ENCODE measurements around the gene GRIA1.

Gene GRIA1

DNA sequence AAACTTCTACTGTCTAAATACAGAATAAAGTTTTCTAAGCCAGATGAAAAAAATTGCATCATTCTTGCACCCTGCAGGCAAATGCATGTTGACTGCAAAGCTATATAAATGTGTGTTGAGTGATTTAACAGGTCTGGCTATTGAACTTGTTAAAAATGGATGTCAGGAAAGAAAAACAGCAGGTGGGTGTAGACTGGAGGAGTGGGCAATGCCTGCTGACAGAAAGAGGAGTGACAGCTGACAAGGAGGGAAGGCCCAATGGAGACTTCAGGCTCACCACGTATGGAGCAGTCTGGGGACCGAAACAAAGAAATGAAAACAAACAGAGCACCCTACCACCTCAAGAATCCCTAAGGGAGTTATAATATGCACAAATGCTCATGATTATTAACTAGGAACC is 127.8 kb downstream of the GRIA1 start:
- H3K4me1 ChIP-seq (ENCODE audit: control insufficient read depth, insufficient read depth, low read length): no peaks in the 10 kb centered on the region
- no peaks in the 10 kb centered on the region for H3K9me3 ChIP-seq (ENCODE audit: control insufficient read depth, insufficient read depth, low read length)
- no peak overlapping the region for H3K4me3 ChIP-seq (ENCODE audit: low read depth, low read length)
- no peaks in the 10 kb centered on the region for H3K27me3 ChIP-seq (ENCODE audit: control insufficient read depth, insufficient read depth, low read length)
- H3K9ac ChIP-seq (ENCODE audit: low read depth, low read length): no peak overlapping the region
- no peaks in the 10 kb centered on the region for H3K36me3 ChIP-seq (ENCODE audit: control insufficient read depth, insufficient read depth, low read length)

DNA sequence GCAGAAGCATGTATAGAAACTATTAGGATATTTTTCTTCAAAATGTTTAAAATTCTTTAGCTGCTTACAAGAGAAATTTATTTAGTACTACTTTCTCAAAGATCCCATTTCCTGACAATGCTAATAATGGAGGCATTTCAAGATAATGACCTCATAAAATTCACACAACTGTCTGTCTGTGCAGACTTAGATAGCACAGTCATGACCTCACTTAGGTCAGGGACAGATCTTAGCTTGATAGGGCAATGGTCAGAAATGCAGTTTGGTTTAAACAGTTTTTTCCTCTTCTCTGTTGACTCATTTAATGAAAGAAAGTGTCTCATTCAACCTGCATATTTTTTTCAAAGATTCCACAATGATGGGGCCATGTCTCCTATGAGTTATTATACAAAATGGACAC is 128.4 kb downstream of the GRIA1 start:
- Histone ChIP-seq H3K4me1 (ENCODE audit: control insufficient read depth, insufficient read depth, low read length) (no peaks in the 10 kb centered on the region), H3K36me3 (ENCODE audit: control insufficient read depth, insufficient read depth, low read length) (no peaks in the 10 kb centered on the region), H3K9ac (ENCODE audit: low read depth, low read length) (no peak overlapping the region), H3K27me3 (ENCODE audit: control insufficient read depth, insufficient read depth, low read length) (no peaks in the 10 kb centered on the region), H3K4me3 (ENCODE audit: low read depth, low read length) (no peak overlapping the region), H3K9me3 (ENCODE audit: control insufficient read depth, insufficient read depth, low read length) (no peaks in the 10 kb centered on the region)

DNA sequence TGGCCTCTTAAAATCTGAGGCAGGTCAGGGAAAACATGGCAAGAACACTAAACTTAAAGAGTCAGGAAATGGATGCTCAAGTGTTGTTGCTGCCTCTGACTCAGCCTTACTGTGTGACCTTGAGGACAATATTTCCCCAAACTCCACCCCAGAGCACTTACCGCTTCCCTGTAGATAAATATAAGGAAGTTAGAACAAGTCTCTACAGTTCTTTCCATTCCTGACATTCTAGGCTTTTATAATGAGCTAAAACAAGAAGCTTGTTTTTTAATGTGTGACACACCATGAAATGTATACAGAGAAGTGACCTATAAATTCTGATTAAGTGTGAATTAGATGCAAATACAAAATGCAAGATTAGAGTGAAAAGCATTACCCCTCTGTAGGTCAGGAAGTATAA is 129.3 kb downstream of the GRIA1 start:
- Histone ChIP-seq H3K9ac (ENCODE audit: low read depth, low read length) (no peak overlapping the region), H3K4me1 (ENCODE audit: control insufficient read depth, insufficient read depth, low read length) (no peaks in the 10 kb centered on the region), H3K27me3 (ENCODE audit: control insufficient read depth, insufficient read depth, low read length) (no peaks in the 10 kb centered on the region), H3K4me3 (ENCODE audit: low read depth, low read length) (no peak overlapping the region), H3K9me3 (ENCODE audit: control insufficient read depth, insufficient read depth, low read length) (no peaks in the 10 kb centered on the region), H3K36me3 (ENCODE audit: control insufficient read depth, insufficient read depth, low read length) (no peaks in the 10 kb centered on the region)

DNA sequence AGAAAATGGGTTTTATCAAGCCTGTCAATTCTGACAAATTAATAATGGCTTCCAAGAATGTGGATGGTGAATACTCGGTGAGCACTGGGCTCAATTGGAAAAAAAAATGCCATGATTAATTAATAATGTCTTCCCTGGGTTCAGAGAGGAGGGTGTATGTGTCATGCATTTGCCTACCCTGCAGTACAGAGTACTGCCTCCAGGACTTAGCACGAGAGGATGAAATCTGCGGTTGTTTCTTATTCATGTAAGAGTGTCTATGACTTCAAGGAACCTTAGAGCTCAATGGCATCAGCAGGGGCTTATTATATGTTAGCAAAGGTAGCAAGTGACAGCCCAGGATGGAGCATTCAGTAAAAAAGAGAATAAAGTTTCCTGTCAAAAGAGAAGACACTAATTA is 132.7 kb downstream of the GRIA1 start:
- H3K9ac ChIP-seq (ENCODE audit: low read depth, low read length): no peak overlapping the region
- H3K27me3 ChIP-seq (ENCODE audit: control insufficient read depth, insufficient read depth, low read length): no peaks in the 10 kb centered on the region
- H3K4me1 ChIP-seq (ENCODE audit: control insufficient read depth, insufficient read depth, low read length): no peaks in the 10 kb centered on the region
- H3K9me3 ChIP-seq (ENCODE audit: control insufficient read depth, insufficient read depth, low read length): no peaks in the 10 kb centered on the region
- H3K4me3 ChIP-seq (ENCODE audit: low read depth, low read length): no peak overlapping the region
- H3K36me3 ChIP-seq (ENCODE audit: control insufficient read depth, insufficient read depth, low read length): no peaks in the 10 kb centered on the region

DNA sequence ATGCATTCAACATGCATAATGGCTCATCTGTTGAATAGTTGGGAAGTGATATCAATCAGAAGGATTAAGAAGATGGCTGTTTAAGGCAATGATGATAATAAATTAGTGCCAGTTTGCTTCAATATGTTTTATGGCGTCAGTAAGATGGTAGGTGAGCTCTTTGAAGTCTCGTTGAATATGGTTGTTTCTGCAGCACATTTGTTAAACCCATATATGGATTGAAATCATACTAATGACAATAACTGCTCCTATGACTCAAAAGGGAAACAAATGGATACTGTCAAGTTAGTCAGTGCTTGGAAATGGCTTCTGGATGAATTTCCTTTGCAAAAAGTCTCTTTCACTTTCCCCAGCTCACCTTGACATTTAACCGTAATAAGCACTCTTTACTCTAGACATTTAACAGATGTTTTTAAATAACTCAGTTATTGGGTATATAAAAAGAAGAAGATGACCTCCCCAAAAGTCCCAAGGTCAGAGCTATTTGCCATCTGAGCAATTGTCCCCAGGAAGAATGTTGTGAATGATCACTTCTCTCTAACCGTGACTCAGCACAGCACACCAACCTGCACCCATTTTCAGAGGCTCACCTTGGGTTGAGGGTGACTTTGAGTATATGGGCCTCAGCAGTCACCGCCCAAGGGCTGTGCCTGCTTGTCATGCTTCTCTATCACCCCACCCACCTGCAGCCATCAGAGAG is 133.4 kb downstream of the GRIA1 start:
- Histone ChIP-seq H3K4me3 (ENCODE audit: low read depth, low read length) (no peak overlapping the region), H3K9me3 (ENCODE audit: control insufficient read depth, insufficient read depth, low read length) (no peaks in the 10 kb centered on the region), H3K27me3 (ENCODE audit: control insufficient read depth, insufficient read depth, low read length) (no peaks in the 10 kb centered on the region), H3K36me3 (ENCODE audit: control insufficient read depth, insufficient read depth, low read length) (no peaks in the 10 kb centered on the region), H3K9ac (ENCODE audit: low read depth, low read length) (no peak overlapping the region), H3K4me1 (ENCODE audit: control insufficient read depth, insufficient read depth, low read length) (peaks cover 3% of the 10 kb centered on the region)

DNA sequence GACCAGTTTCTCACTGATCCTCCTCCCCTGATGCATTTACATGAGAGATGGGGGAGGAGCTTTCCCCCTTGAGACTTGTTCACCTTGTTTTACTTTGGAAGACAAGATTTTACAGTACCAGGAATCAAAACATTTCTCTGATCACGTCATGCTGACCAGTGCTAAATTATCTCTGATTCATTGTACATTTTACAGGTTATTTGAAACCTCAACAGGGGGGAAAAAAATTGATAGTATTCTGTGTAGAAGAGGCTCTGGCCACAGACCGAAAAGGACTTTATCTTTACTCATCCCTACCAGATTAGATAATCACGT is 133.9 kb downstream of the GRIA1 start:
- no peak overlapping the region for H3K4me3 ChIP-seq (ENCODE audit: low read depth, low read length)
- H3K9me3 ChIP-seq (ENCODE audit: control insufficient read depth, insufficient read depth, low read length): no peaks in the 10 kb centered on the region
- H3K9ac ChIP-seq (ENCODE audit: low read depth, low read length): no peak overlapping the region
- H3K36me3 ChIP-seq (ENCODE audit: control insufficient read depth, insufficient read depth, low read length): no peaks in the 10 kb centered on the region
- peaks cover 7% of the 10 kb centered on the region for H3K4me1 ChIP-seq (ENCODE audit: control insufficient read depth, insufficient read depth, low read length)
- no peaks in the 10 kb centered on the region for H3K27me3 ChIP-seq (ENCODE audit: control insufficient read depth, insufficient read depth, low read length)

DNA sequence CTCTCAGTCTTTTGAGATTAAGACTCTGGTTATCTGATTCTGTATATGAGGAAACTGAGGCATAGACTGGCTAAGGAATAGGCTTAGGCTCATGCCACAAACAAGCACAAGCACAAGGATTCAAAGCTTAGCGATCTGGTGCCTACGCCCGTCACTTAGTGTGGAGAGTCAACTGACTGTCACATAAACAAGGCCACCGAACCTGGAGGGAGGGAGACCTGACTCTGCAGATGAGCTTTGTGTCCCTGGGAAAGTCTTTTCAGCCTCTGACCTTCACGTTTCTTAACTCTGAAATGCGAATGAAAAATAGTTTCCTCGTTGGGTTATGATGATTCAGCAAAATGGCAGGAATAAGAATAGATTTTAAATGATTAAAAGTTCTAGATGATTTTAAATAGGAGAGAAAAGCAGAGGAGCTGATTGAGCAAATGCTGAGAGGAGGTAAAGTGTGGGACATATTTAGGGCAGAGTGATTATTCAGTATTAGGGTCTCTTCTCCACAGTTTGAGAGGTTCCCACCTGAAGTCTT is 135.4 kb downstream of the GRIA1 start:
- Histone ChIP-seq H3K4me3 (ENCODE audit: low read depth, low read length) (no peak overlapping the region), H3K27me3 (ENCODE audit: control insufficient read depth, insufficient read depth, low read length) (no peaks in the 10 kb centered on the region), H3K36me3 (ENCODE audit: control insufficient read depth, insufficient read depth, low read length) (no peaks in the 10 kb centered on the region), H3K9me3 (ENCODE audit: control insufficient read depth, insufficient read depth, low read length) (no peaks in the 10 kb centered on the region), H3K9ac (ENCODE audit: low read depth, low read length) (no peak overlapping the region), H3K4me1 (ENCODE audit: control insufficient read depth, insufficient read depth, low read length) (peaks cover 7% of the 10 kb centered on the region)

DNA sequence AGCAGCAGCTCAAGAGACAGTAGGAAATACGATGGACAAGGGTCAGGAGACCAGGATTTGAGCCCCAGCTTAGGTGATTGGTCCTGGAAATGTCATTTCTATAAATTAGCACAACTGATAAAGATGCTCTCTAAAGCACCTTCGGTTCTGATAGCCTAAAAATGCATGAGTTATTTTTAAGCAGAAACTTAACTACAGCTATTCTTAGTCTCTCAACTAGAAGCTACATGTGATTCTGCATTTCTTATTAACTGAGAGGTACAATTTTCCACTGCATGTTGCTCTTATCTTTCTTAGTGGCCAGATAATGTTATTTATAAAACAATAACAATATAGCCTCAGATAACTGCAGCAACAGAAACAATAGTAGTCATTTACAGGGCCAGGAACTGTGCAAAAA is 136.4 kb downstream of the GRIA1 start:
- Histone ChIP-seq H3K9ac (ENCODE audit: low read depth, low read length) (no peak overlapping the region), H3K4me3 (ENCODE audit: low read depth, low read length) (no peak overlapping the region), H3K4me1 (ENCODE audit: control insufficient read depth, insufficient read depth, low read length) (peaks cover 7% of the 10 kb centered on the region), H3K36me3 (ENCODE audit: control insufficient read depth, insufficient read depth, low read length) (no peaks in the 10 kb centered on the region), H3K27me3 (ENCODE audit: control insufficient read depth, insufficient read depth, low read length) (no peaks in the 10 kb centered on the region), H3K9me3 (ENCODE audit: control insufficient read depth, insufficient read depth, low read length) (no peaks in the 10 kb centered on the region)

DNA sequence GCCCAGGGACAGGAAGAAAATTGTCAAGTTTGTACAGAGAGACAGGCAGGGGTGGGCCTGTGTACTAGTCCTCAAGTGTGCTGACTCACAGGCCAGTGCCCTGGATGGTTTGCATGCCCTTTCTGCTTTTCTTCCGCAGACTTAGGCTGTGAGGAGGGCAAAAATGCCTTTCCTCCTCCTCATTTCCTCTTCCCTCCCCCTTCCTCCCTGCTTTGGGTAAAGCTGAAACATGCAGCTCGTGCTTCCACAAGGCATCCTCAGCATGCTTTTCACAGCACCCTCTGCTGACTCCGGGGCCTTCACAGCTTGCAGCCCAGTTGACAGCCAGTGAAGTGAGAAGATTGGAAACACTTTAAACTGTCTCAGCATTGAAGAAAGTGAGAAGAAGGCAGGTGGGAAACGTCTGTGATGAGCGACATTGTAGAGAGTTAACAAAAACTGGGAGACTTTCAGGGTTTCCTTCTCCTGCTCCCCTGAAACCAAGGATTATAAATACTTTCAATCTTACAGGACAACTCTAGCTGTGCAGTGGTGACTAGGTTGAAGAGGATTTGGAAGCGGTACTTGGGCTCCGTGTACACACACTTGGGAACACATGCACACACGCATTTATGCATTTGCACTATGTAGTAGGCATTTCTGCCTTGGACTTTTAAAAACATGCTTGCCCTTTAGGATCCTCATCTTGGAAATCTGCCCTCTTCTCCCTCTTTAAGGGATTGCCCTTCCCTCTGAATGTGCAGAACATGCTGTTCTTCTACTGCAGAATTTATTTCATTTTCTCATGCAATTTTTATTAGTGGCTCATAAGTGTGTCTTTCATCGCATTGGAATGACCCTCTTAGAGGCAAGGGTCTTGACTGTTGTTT is 138.8 kb downstream of the GRIA1 start:
- Histone ChIP-seq H3K9me3 (ENCODE audit: control insufficient read depth, insufficient read depth, low read length) (no peaks in the 10 kb centered on the region), H3K36me3 (ENCODE audit: control insufficient read depth, insufficient read depth, low read length) (no peaks in the 10 kb centered on the region), H3K4me3 (ENCODE audit: low read depth, low read length) (no peak overlapping the region), H3K9ac (ENCODE audit: low read depth, low read length) (no peak overlapping the region), H3K4me1 (ENCODE audit: control insufficient read depth, insufficient read depth, low read length) (peaks cover 7% of the 10 kb centered on the region), H3K27me3 (ENCODE audit: control insufficient read depth, insufficient read depth, low read length) (no peaks in the 10 kb centered on the region)

DNA sequence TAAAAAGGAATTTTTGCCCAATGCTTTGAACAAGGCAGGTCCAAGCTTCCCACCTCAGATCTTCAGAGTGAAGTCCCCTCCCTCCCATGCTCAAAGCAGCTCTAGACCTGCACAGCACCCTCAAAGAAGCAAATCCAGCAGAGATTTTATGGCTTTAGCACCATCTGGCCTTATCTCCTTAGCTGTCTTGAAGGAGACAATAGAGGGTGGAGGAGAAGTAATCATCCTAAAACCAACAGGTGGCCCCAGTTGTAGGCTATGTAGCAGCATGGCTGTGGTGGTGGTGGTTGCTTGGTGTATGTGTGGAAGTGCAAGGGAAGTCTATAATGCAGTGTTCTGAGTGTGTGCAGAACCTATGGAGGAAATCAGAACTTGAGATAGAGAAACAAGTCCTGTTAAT is 140.1 kb downstream of the GRIA1 start:
- Histone ChIP-seq H3K9ac (ENCODE audit: low read depth, low read length) (no peak overlapping the region), H3K36me3 (ENCODE audit: control insufficient read depth, insufficient read depth, low read length) (no peaks in the 10 kb centered on the region), H3K9me3 (ENCODE audit: control insufficient read depth, insufficient read depth, low read length) (no peaks in the 10 kb centered on the region), H3K4me1 (ENCODE audit: control insufficient read depth, insufficient read depth, low read length) (peaks cover 7% of the 10 kb centered on the region), H3K27me3 (ENCODE audit: control insufficient read depth, insufficient read depth, low read length) (no peaks in the 10 kb centered on the region), H3K4me3 (ENCODE audit: low read depth, low read length) (no peak overlapping the region)

DNA sequence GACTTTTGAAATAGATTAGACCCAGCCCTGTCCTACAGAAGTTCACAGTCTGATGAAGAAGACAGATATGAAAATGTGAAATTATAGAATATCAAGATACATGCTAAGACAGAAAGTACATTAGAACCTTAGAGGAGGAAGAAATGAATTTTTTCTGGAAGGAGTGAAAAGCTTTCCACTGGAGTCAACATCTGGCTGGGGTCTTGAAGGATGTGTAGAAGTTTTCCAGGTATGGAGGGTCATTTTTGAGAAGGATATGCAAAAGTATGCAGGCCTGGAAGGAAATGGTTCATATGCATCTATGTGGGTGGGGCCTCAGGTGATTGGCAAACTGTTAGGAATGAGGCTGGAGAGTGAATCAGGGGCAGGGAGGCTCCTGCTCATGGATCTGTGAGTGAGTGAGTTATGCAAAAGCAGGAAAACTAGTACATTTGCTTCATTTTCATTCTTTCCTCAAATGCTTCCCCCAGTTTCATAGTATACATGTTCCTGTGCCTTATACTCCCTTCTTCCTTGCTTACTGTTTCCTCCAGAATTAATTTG is 142.3 kb downstream of the GRIA1 start:
- Histone ChIP-seq H3K4me1 (ENCODE audit: control insufficient read depth, insufficient read depth, low read length) (peaks cover 7% of the 10 kb centered on the region), H3K9me3 (ENCODE audit: control insufficient read depth, insufficient read depth, low read length) (no peaks in the 10 kb centered on the region), H3K36me3 (ENCODE audit: control insufficient read depth, insufficient read depth, low read length) (no peaks in the 10 kb centered on the region), H3K4me3 (ENCODE audit: low read depth, low read length) (no peak overlapping the region), H3K27me3 (ENCODE audit: control insufficient read depth, insufficient read depth, low read length) (no peaks in the 10 kb centered on the region), H3K9ac (ENCODE audit: low read depth, low read length) (no peak overlapping the region)

Data from iPS-15b (cell line).